HEK293T (cell line): ENCODE data around the gene GTF2H1.

Experiments used
- ARNT ChIP-seq: fragments of 450-650 bp; IDR thresholded peaks from 2 replicates; pipeline ENCODE4 v1.6.1; 2017; ENCODE audit warnings: mild to moderate bottlenecking
- BHLHE40 ChIP-seq: fragments of 450-650 bp; IDR thresholded peaks from 2 replicates; pipeline ENCODE4 v1.6.1; 2016; ENCODE audit warnings: mild to moderate bottlenecking, moderate library complexity, borderline replicate concordance
- ELF4 ChIP-seq: fragments of 450-650 bp; IDR thresholded peaks from 2 replicates; pipeline ENCODE4 v1.6.1; 2017; ENCODE audit warnings: antibody characterized with exemption
- FOXA1 ChIP-seq: fragments of 450-650 bp; IDR thresholded peaks from 2 replicates; pipeline ENCODE4 v1.6.1; 2016; ENCODE audit warnings: mild to moderate bottlenecking
- FOXM1 ChIP-seq: fragments of 450-650 bp; IDR thresholded peaks from 2 replicates; pipeline ENCODE4 v1.6.1; 2017; ENCODE audit warnings: mild to moderate bottlenecking, borderline replicate concordance
- HDGF ChIP-seq: fragments of 450-650 bp; IDR thresholded peaks from 2 replicates; pipeline ENCODE4 v1.6.1; 2017; ENCODE audit warnings: antibody characterized with exemption, borderline replicate concordance
- L3MBTL2 ChIP-seq: fragments of 450-650 bp; conservative IDR thresholded peaks from 2 replicates; pipeline ENCODE4 v1.6.1; 2016; ENCODE audit warnings: mild to moderate bottlenecking
- NFRKB ChIP-seq: fragments of 450-650 bp; IDR thresholded peaks from 2 replicates; pipeline ENCODE4 v1.6.1; 2016; ENCODE audit warnings: mild to moderate bottlenecking, moderate library complexity
- SP1 ChIP-seq: fragments of 450-650 bp; IDR thresholded peaks from 2 replicates; pipeline ENCODE4 v1.6.1; 2017
- SUZ12 ChIP-seq: fragments of 450-650 bp; IDR thresholded peaks from 2 replicates; pipeline ENCODE4 v1.6.1; 2016; ENCODE audit warnings: mild to moderate bottlenecking
- TARDBP ChIP-seq: fragments of 450-650 bp; IDR thresholded peaks from 2 replicates; pipeline ENCODE4 v1.6.1; 2016
- TF ChIP-seq, protein P1 (sequence below): fragments of 450-650 bp; IDR thresholded peaks from 2 replicates; pipeline ENCODE4 v1.6.1; 2016

DNA sequence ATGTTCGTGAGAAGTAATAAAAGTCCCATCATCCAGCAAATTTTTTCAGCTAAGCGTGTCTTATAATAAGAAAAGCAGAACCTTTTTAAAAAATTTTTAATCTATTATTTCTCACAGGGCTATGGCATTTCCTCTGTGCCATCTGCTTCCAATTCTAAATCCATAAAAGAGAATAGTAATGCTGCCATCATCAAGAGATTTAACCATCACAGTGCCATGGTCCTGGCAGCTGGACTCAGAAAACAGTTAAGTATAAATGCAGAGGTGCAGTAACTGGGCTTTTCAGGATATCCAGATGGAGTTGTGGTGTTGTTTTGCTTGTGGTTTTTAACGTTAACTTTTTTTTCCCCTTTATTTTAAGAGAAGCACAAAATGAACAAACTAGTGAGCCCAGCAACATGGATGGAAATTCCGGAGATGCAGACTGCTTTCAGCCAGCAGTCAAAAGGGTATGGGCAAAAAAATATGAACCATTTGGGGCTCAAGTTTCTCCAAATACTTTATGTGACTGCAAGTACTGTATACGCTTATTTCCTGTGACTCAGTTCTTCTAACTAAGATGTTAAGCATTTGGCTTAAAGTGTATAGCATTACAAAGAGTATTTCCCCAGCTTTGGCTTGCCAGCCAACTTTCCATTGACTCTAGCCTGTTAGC, 25.2 kb downstream of the GTF2H1 start:
- TF ChIP-seq SP1: no peak
- no peak for TF ChIP-seq FOXA1
- no peak for TF ChIP-seq TARDBP
- TF ChIP-seq BHLHE40: no peak
- no peak for TF ChIP-seq ELF4
- no peak for TF ChIP-seq NFRKB
- TF ChIP-seq SUZ12: no peak
- no peak for TF ChIP-seq ARNT
- no peak for TF ChIP-seq HDGF
- TF ChIP-seq, protein P1, sequence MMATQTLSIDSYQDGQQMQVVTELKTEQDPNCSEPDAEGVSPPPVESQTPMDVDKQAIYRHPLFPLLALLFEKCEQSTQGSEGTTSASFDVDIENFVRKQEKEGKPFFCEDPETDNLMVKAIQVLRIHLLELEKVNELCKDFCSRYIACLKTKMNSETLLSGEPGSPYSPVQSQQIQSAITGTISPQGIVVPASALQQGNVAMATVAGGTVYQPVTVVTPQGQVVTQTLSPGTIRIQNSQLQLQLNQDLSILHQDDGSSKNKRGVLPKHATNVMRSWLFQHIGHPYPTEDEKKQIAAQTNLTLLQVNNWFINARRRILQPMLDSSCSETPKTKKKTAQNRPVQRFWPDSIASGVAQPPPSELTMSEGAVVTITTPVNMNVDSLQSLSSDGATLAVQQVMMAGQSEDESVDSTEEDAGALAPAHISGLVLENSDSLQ: no peak
- no peak for TF ChIP-seq L3MBTL2
- TF ChIP-seq FOXM1: no peak
